Measurements from ENCODE around the gene LRR1.
A peak's percentile ranks its signal among the peaks of the same experiment; 100 is the strongest.
"Not testable (repeated sequence)": the region's sequence is repeated elsewhere in the genome, so short reads cannot be mapped to it uniquely, and the experiment has no call there.

The LRR1 gene

GRCh38 chr14:49585803-49586672 is 12.7 kb upstream of the LRR1 start, which contains the start of gene RPS29:
TSS of gene RPS29 (minus strand) at chr14:49586380. CDS start at chr14:49586346, 34 bp downstream.
- peak; percentile 94 to 99 for DNase-seq (ENCODE audit: low read depth in 2 of 2, low spot score in 1 of 2)

GRCh38 chr14:49586673-49587460 is 11.9 kb upstream of the LRR1 start:
- DNase-seq (ENCODE audit: low read depth in 2 of 2, low spot score in 1 of 2): peak in 1 of 2 donors; percentile 33

GRCh38 chr14:49589387-49589786 is 9.4 kb upstream of the LRR1 start:
- DNase-seq (ENCODE audit: low read depth in 2 of 2, low spot score in 1 of 2): no peak

GRCh38 chr14:49593016-49593415 is 5.7 kb upstream of the LRR1 start:
- DNase-seq (ENCODE audit: low read depth in 2 of 2, low spot score in 1 of 2): no peak

- no peak for DNase-seq (ENCODE audit: low read depth in 2 of 2, low spot score in 1 of 2)
These were observed 4.2 kb upstream of the LRR1 start for GRCh38 chr14:49594347-49595091.

- DNase-seq (ENCODE audit: low read depth in 2 of 2, low spot score in 1 of 2): no peak
These were observed 603 bp upstream of the LRR1 start for GRCh38 chr14:49598189-49598484.

- DNase-seq (ENCODE audit: low read depth in 2 of 2, low spot score in 1 of 2): no peak
These were observed 8.8 kb downstream of the LRR1 start for GRCh38 chr14:49607583-49607982.

- DNase-seq (ENCODE audit: low read depth in 2 of 2, low spot score in 1 of 2): no peak
These were observed 13.5 kb downstream of the LRR1 start for GRCh38 chr14:49612251-49612650.

GRCh38 chr14:49612671-49613070 is 13.9 kb downstream of the LRR1 start:
- DNase-seq (ENCODE audit: low read depth in 2 of 2, low spot score in 1 of 2): no peak

- no peak for DNase-seq (ENCODE audit: low read depth in 2 of 2, low spot score in 1 of 2)
These were observed 15.5 kb downstream of the LRR1 start for GRCh38 chr14:49614196-49614595.

- no peak for DNase-seq (ENCODE audit: low read depth in 2 of 2, low spot score in 1 of 2)
These were observed 17.0 kb downstream of the LRR1 start for GRCh38 chr14:49615776-49616175.

GRCh38 chr14:49617852-49618519 is 19.2 kb downstream of the LRR1 start:
- no peak for DNase-seq (ENCODE audit: low read depth in 2 of 2, low spot score in 1 of 2)

GRCh38 chr14:49619273-49619672 is 20.5 kb downstream of the LRR1 start:
- not testable (repeated sequence) for DNase-seq (ENCODE audit: low read depth in 2 of 2, low spot score in 1 of 2)

GRCh38 chr14:49619730-49620129 is 21.0 kb downstream of the LRR1 start:
- no peak for DNase-seq (ENCODE audit: low read depth in 2 of 2, low spot score in 1 of 2)

GRCh38 chr14:49620182-49621113 is 21.7 kb downstream of the LRR1 start, which contains the start of the genes MGAT2 and RPL36AL:
TSS of gene MGAT2 (plus strand) at chr14:49620799. CDS start at chr14:49621269, 470 bp downstream.
TSS of gene RPL36AL (minus strand) at chr14:49620626. CDS start at chr14:49619104, 1,522 bp downstream.
- DNase-seq (ENCODE audit: low read depth in 2 of 2, low spot score in 1 of 2): peak; percentile 78 to 91

- no peak for DNase-seq (ENCODE audit: low read depth in 2 of 2, low spot score in 1 of 2)
These were observed 22.6 kb downstream of the LRR1 start for GRCh38 chr14:49621114-49621881.

GRCh38 chr14:49622022-49622607 is 23.4 kb downstream of the LRR1 start:
- no peak for DNase-seq (ENCODE audit: low read depth in 2 of 2, low spot score in 1 of 2)

- DNase-seq (ENCODE audit: low read depth in 2 of 2, low spot score in 1 of 2): no peak
These were observed 24.6 kb downstream of the LRR1 start for GRCh38 chr14:49623387-49623786.
